ENCODE data around the gene LILRB2.

- TF ChIP-seq, protein P1, sequence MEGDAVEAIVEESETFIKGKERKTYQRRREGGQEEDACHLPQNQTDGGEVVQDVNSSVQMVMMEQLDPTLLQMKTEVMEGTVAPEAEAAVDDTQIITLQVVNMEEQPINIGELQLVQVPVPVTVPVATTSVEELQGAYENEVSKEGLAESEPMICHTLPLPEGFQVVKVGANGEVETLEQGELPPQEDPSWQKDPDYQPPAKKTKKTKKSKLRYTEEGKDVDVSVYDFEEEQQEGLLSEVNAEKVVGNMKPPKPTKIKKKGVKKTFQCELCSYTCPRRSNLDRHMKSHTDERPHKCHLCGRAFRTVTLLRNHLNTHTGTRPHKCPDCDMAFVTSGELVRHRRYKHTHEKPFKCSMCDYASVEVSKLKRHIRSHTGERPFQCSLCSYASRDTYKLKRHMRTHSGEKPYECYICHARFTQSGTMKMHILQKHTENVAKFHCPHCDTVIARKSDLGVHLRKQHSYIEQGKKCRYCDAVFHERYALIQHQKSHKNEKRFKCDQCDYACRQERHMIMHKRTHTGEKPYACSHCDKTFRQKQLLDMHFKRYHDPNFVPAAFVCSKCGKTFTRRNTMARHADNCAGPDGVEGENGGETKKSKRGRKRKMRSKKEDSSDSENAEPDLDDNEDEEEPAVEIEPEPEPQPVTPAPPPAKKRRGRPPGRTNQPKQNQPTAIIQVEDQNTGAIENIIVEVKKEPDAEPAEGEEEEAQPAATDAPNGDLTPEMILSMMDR (IDR thresholded peaks at IDR 0.05) = no peak
- TF ChIP-seq EZH2 (IDR thresholded peaks at IDR 0.05; ENCODE audit: borderline replicate concordance, insufficient read depth, low read depth, low read length, poor library complexity, severe bottlenecking) = no peak
These were observed 29.6 kb upstream of the LILRB2 start for GRCh38 chr19:54310543-54310942.
